ENCODE results near the gene QSOX2.

Gene QSOX2

GRCh38 chr9:136219276-136219675, 26.3 kb downstream of the QSOX2 start:
- no peak for DNase-seq

- DNase-seq, result no peak
Observed at GRCh38 chr9:136218673-136219072, 26.9 kb downstream of the QSOX2 start.

GRCh38 chr9:136218271-136218670, 27.3 kb downstream of the QSOX2 start:
- DNase-seq, result no peak

- DNase-seq, result no peak
Observed at GRCh38 chr9:136216541-136217244, 28.9 kb downstream of the QSOX2 start.

- no peak for DNase-seq
Observed at GRCh38 chr9:136213733-136214132, 31.9 kb downstream of the QSOX2 start.

- DNase-seq, result no peak
Observed at GRCh38 chr9:136212345-136212950, 33.2 kb downstream of the QSOX2 start.

- DNase-seq, result no peak
Observed at GRCh38 chr9:136211441-136212344, 33.9 kb downstream of the QSOX2 start.

- no peak for DNase-seq
Observed at GRCh38 chr9:136211006-136211405, 34.6 kb downstream of the QSOX2 start.

- no peak for DNase-seq
Observed at GRCh38 chr9:136210276-136210675, 35.3 kb downstream of the QSOX2 start.

- DNase-seq, result no peak
Observed at GRCh38 chr9:136209786-136210185, 35.8 kb downstream of the QSOX2 start.

GRCh38 chr9:136209232-136209631, 36.4 kb downstream of the QSOX2 start:
- no peak for DNase-seq

- no peak for DNase-seq
Observed at GRCh38 chr9:136208675-136209074, 36.9 kb downstream of the QSOX2 start.

GRCh38 chr9:136207616-136208015, 38.0 kb downstream of the QSOX2 start:
- DNase-seq, result no peak

- peak; percentile 20 to 29 (median 22) for DNase-seq
Observed at GRCh38 chr9:136206602-136207275, 38.9 kb downstream of the QSOX2 start.

GRCh38 chr9:136205707-136205992, 40.0 kb downstream of the QSOX2 start:
- DNase-seq, result no peak

GRCh38 chr9:136204838-136205706, 40.5 kb downstream of the QSOX2 start, which contains the start of gene LHX3:
LHX3 (minus strand) TSS chr9:136205128; CDS start chr9:136205012, 116 bp downstream.
- peak; percentile 23 to 68 (median 44) for DNase-seq

GRCh38 chr9:136204145-136204805, 41.3 kb downstream of the QSOX2 start:
- no peak for DNase-seq

- DNase-seq, result no peak
Observed at GRCh38 chr9:136203408-136204144, 42.0 kb downstream of the QSOX2 start.

- DNase-seq, result no peak
Observed at GRCh38 chr9:136202454-136203407, 42.9 kb downstream of the QSOX2 start.
